PC-9 (cell line): ENCODE measurements around the gene PCDHGA1. TPM values are rescaled to one million over a fixed set of nuclear protein-coding genes. Genes with fewer than 3 reads are reported as not detected.

ENCODE experiments used
- BruUV-seq: library from RNA; stranded (reverse); fragments of 400-500 nt; replicated peaks from 2 replicates; lab custom pipeline; 2021; lab: Mats Ljungman, UMichigan
- CTCF ChIA-PET: fragments of 300-600 bp; sonication (Branson Sonifier 250); formaldehyde crosslinking; loops from one replicate; lab custom pipeline; 2022; ENCODE audit warnings: antibody characterized with exemption; lab: Charles Lee
- POLR2A ChIA-PET: fragments of 300-600 bp; sonication (Branson Sonifier 250); formaldehyde crosslinking; loops from one replicate; lab custom pipeline; 2022; ENCODE audit warnings: antibody characterized with exemption; ENCODE audit not compliant: unreplicated experiment; lab: Charles Lee
- DNase-seq, 2 experiments: peaks; one replicate each; pipeline versions ENCODE4 v3.0.0 to v3.0.0-alpha.2; 2015 to 2022; ENCODE audit warnings: mixed read lengths in 1 of 2
- H2AFZ ChIP-seq: fragments of 200-600 bp; sonication (generic); 2 replicates; pipeline ENCODE4 v1.8.1; 2017; ENCODE audit warnings: antibody characterized with exemption
- H3F3A ChIP-seq: fragments of 200-600 bp; sonication (generic); 2 replicates; pipeline ENCODE4 v1.8.1; 2017; ENCODE audit warnings: antibody characterized with exemption, mild to moderate bottlenecking, low read depth; ENCODE audit not compliant: insufficient read depth
- H3K27ac ChIP-seq: fragments of 200-600 bp; sonication (generic); 2 replicates; pipeline ENCODE4 v1.6.1; 2016; ENCODE audit warnings: mixed run types
- H3K27me3 ChIP-seq: fragments of 200-600 bp; sonication (generic); 2 replicates; pipeline ENCODE4 v1.6.1; 2016; ENCODE audit warnings: low read depth, mixed run types; ENCODE audit not compliant: insufficient read depth
- H3K36me3 ChIP-seq: fragments of 200-600 bp; sonication (generic); 2 replicates; pipeline ENCODE4 v1.6.1; 2016; ENCODE audit warnings: low read depth, mixed run types
- H3K4me1 ChIP-seq: fragments of 200-600 bp; sonication (generic); replicated peaks from 2 replicates; pipeline ENCODE4 v1.6.1; 2016; ENCODE audit warnings: mixed run types; ENCODE audit not compliant: insufficient read depth
- H3K4me2 ChIP-seq: fragments of 200-600 bp; sonication (generic); 2 replicates; pipeline ENCODE4 v1.6.1; 2017; ENCODE audit warnings: mixed run types
- H3K4me3 ChIP-seq: fragments of 200-600 bp; sonication (generic); 2 replicates; pipeline ENCODE4 v1.6.1; 2016; ENCODE audit warnings: mixed run types
- H3K79me2 ChIP-seq: fragments of 200-600 bp; sonication (generic); 2 replicates; pipeline ENCODE4 v1.6.1; 2017; ENCODE audit warnings: low read depth, mixed run types
- H3K9me2 ChIP-seq: fragments of 200-600 bp; sonication (generic); 2 replicates; pipeline ENCODE4 v1.8.1; 2017; ENCODE audit warnings: mild to moderate bottlenecking; ENCODE audit not compliant: insufficient read depth
- H3K9me3 ChIP-seq: fragments of 200-600 bp; sonication (generic); 2 replicates; pipeline ENCODE4 v1.8.1; 2016; ENCODE audit warnings: low read depth; ENCODE audit not compliant: insufficient read depth
- H4K20me1 ChIP-seq: fragments of 200-600 bp; sonication (generic); 2 replicates; pipeline ENCODE4 v1.8.1; 2017; ENCODE audit not compliant: insufficient read depth
- EZH2 ChIP-seq: fragments of 200-600 bp; sonication (generic); IDR thresholded peaks from 2 replicates; pipeline ENCODE4 v1.8.0; 2017; ENCODE audit warnings: antibody characterized with exemption, low read depth
- intact Hi-C: fragments of 100-400 bp; cut with micrococcal nuclease; formaldehyde crosslinking; loops from one replicate; pipeline ENCODE4 v1.10.0; 2022; ENCODE audit not compliant: unreplicated experiment
- total RNA-seq: library from RNA; stranded (reverse); gene quantifications from 2 replicates; pipeline ENCODE4 v1.2.3, GENCODE V29; 2021
- TF ChIP-seq, protein P1 (sequence below): fragments of 200-600 bp; sonication (generic); conservative IDR thresholded peaks from 2 replicates; pipeline ENCODE4 v1.6.1; 2017; ENCODE audit warnings: mixed run types, antibody characterized with exemption, mild to moderate bottlenecking, moderate library complexity

Gene PCDHGA1
- total RNA-seq, 1 experiment from 2014 or later, result 0.07 TPM

DNA sequence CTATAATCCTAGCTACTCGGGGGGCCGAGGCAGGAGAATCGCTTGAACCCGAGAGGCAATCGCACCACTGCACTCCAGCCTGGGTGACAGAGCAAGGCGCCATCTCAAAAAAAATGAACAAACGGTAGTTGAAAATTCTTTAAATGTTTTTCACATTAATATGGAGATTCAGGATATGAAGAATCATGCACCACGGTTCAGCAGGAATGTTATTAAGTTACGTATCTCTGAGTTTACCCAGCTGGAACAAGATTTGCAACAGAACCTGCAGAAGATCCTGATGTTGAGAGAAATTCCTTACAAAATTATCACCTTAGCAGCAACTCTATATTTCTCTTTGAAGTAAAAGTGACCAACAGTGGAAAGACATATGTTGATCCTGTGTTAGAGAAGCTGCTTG is 110.0 kb downstream of the PCDHGA1 start:
- no peak overlapping the region for H3K27ac ChIP-seq

GRCh38 chr5:141441571-141442170 is 111.4 kb downstream of the PCDHGA1 start:
- H3K27me3 ChIP-seq, result 0 out of 2 replicates have a peak, but pooled peaks cover 12% of the 10 kb centered on the region
- no peaks in the 10 kb centered on the region for H3K9me3 ChIP-seq
- H3K79me2 ChIP-seq, result no peaks in the 10 kb centered on the region
- no peak for DNase-seq
- no peaks in the 10 kb centered on the region for H4K20me1 ChIP-seq
- no peak overlapping the region for H3K27ac ChIP-seq
- no peaks in the 10 kb centered on the region for H3K4me1 ChIP-seq
- TF ChIP-seq EZH2, result no peak
- TF ChIP-seq, protein P1, sequence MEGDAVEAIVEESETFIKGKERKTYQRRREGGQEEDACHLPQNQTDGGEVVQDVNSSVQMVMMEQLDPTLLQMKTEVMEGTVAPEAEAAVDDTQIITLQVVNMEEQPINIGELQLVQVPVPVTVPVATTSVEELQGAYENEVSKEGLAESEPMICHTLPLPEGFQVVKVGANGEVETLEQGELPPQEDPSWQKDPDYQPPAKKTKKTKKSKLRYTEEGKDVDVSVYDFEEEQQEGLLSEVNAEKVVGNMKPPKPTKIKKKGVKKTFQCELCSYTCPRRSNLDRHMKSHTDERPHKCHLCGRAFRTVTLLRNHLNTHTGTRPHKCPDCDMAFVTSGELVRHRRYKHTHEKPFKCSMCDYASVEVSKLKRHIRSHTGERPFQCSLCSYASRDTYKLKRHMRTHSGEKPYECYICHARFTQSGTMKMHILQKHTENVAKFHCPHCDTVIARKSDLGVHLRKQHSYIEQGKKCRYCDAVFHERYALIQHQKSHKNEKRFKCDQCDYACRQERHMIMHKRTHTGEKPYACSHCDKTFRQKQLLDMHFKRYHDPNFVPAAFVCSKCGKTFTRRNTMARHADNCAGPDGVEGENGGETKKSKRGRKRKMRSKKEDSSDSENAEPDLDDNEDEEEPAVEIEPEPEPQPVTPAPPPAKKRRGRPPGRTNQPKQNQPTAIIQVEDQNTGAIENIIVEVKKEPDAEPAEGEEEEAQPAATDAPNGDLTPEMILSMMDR, result no peak
- H3K9me2 ChIP-seq, result no peaks in the 10 kb centered on the region
- no peaks in the 10 kb centered on the region for H3F3A ChIP-seq
- H3K4me2 ChIP-seq, result no peak overlapping the region
- ChIA-PET POLR2A (no interaction called here), CTCF (no interaction called here)
- H2AFZ ChIP-seq, result no peak overlapping the region
- H3K4me3 ChIP-seq, result no peak overlapping the region
- BruUV-seq, result no TSS peak
- H3K36me3 ChIP-seq, result no peaks in the 10 kb centered on the region
- intact Hi-C loops, result no loop called here

More for the DNA sequence above, 110.0 kb downstream of the PCDHGA1 start:
- Histone ChIP-seq H2AFZ (no peak overlapping the region), H3K9me3 (no peaks in the 10 kb centered on the region), H4K20me1 (no peaks in the 10 kb centered on the region), H3K4me2 (no peak overlapping the region), H3K4me1 (no peaks in the 10 kb centered on the region), H3K9me2 (no peaks in the 10 kb centered on the region), H3K79me2 (no peaks in the 10 kb centered on the region), H3F3A (no peaks in the 10 kb centered on the region), H3K27me3 (peaks cover 23% of the 10 kb centered on the region; the same call in 1 of the 2 replicates), H3K4me3 (no peak overlapping the region), H3K36me3 (no peaks in the 10 kb centered on the region)
- no TSS peak for BruUV-seq
- POLR2A ChIA-PET, result no interaction called here
- TF ChIP-seq, protein P1, result no peak
- TF ChIP-seq EZH2, result no peak
- CTCF ChIA-PET, result no interaction called here
- DNase-seq, result no peak
- intact Hi-C loops, result no loop called here

- no peaks in the 10 kb centered on the region for H3K9me3 ChIP-seq
- no peak overlapping the region for H3K27ac ChIP-seq
- no peaks in the 10 kb centered on the region for H3K79me2 ChIP-seq
- no TSS peak for BruUV-seq
- H3K36me3 ChIP-seq, result no peaks in the 10 kb centered on the region
- no peak overlapping the region for H3K4me3 ChIP-seq
- intact Hi-C loops, result no loop called here
- no peaks in the 10 kb centered on the region for H4K20me1 ChIP-seq
- H3K4me2 ChIP-seq, result no peak overlapping the region
- TF ChIP-seq EZH2, result no peak
- TF ChIP-seq, protein P1, result no peak
- H2AFZ ChIP-seq, result no peak overlapping the region
- POLR2A ChIA-PET, result no interaction called here
- H3K4me1 ChIP-seq, result no peaks in the 10 kb centered on the region
- DNase-seq, result no peak
- CTCF ChIA-PET, result interaction anchor here (1.1 kb wide), 1 partner anchor 13 kb away, joined by 5 read pairs; no protein-coding TSS in a partner anchor
- H3F3A ChIP-seq, result no peaks in the 10 kb centered on the region
- no peaks in the 10 kb centered on the region for H3K27me3 ChIP-seq
- H3K9me2 ChIP-seq, result no peaks in the 10 kb centered on the region
Observed at GRCh38 chr5:141465351-141465750, 135.0 kb downstream of the PCDHGA1 start.
